ENCODE data around the gene FILIP1L.

DNA sequence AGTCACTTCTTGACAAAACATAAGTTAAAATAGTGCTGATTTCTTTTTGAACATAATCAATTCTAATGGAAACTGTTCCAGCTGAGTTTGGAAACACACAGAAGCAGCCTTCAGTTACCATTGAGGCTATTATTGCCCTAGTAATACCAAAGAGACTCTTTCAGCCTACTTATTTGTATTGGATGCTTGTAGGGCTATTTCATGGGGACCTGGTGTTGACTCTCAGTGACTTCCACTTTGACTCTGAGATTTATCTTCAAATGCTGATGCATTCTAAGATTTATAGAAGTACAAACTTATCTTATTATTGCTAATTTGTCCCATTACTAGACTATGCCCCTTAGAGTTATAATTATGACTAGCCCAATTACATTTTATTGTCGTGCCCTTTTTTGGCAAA lies 229.2 kb downstream of the FILIP1L start:
- TF ChIP-seq GATA2 (IDR thresholded peaks at IDR 0.05; ENCODE audit: low read depth, low read length), result no peak
- TF ChIP-seq GATA3 (IDR thresholded peaks at IDR 0.05; ENCODE audit: low read depth, low read length), result no peak

Measured in SH-SY5Y (cell line).